GM18517 (cell line): ENCODE data around the gene RBBP4.
"Not testable (repeated sequence)": the region's sequence is repeated elsewhere in the genome, so short reads cannot be mapped to it uniquely, and the experiment has no call there.

Experiments used
- ATAC-seq: cut with Tn5 transposase; IDR thresholded peaks from one replicate; pipeline ENCODE4 v1.9.1; 2021; ENCODE audit warnings: mild to moderate bottlenecking, moderate library complexity; ENCODE audit not compliant: unreplicated experiment

Gene RBBP4

GRCh38 chr1:32650752-32651460 lies at the start of gene RBBP4:
RBBP4 (plus strand) TSS chr1:32651208; CDS start chr1:32651307, 99 bp downstream.
- ATAC-seq: peak; percentile 69

DNA sequence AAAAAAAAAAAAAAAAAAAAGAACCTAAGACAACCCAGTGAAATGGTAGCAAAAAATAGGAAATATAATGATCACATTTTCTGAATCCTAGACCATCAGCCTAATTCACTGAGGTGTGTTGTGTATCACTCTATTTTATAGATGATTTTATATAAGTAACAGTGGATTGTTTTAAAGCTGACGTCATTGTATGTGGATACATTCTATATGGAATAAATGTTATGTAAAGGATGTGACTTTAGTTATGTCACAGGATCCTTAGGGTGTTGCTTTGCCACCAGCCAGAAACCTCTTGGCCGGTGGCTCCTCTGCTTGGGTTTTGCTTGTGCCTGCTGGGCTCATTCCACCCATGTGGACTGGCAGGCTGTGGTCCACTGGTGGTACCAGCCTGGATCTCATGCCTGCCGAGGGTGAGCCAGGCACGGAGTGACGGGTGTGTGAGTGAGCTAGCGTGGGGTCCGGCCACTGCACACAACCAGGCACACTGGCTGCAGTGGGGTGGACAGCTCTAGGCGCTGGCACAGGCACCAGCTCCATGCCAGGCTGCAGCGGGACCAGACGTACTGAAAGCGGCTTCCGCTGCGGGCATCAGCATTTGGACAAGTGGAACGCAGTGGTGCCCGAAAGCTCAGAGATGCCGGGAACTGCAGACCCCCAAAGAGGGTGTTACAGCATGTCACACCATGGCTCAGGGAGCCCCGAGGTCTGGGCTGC lies 45.1 kb upstream of the RBBP4 start:
- ATAC-seq: no peak

DNA sequence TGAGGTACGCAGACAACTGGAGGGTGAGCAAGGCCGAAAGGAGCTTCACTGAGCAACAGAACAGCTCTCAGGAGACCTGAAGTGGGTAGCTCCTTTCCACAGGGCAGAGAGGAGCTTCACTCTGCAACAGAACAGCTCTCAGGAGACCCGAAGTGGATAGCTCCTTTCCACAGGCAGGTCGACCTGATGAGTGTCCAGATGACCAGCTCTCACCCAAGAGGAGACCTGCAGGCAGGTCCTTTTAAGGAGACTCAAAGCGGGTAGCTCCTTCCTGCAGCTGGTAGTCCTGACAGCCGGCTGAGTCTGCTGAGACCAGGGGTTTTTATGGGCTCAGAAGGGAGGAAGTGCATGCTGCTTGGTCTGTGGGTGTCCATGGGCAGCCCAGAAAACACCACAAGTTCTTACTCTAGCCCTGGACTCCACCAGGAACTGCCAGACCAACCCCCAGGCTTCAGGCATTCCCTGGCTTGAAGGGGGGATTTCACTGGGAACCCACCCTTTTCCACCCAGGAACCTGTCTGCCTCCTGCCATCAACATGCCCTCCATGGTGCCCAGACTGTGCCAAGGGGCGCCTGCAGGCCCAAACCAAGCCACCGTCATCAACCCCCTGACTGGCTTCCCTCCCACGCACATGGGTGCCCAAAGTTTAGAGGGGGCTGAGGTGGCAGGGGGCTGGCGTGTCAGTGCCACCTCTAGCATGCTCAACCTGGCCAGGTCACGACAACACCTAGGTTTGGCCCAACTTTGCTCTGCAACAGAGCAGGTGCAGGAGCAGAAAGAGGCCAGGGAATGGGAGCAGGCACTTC lies 44.2 kb upstream of the RBBP4 start:
- ATAC-seq: no peak

DNA sequence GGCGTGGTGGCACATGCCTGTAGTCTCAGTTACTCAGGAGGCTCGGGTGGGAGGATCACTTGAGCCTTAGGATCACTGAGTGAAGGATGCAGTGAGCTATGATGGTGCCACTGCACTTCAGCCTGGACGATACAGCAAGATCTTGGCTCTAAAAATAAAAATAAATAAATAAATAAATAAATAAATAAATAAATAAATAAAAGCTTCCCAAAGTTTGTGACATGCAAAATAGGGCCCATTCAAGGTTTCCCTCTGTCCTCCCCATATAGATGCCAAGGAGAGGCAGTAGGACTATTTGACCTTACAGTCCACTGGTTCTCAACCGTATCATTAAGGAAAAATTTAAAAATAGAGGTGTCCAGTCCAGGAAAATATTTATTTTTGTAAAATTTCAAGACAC lies 41.8 kb upstream of the RBBP4 start:
- no peak for ATAC-seq

DNA sequence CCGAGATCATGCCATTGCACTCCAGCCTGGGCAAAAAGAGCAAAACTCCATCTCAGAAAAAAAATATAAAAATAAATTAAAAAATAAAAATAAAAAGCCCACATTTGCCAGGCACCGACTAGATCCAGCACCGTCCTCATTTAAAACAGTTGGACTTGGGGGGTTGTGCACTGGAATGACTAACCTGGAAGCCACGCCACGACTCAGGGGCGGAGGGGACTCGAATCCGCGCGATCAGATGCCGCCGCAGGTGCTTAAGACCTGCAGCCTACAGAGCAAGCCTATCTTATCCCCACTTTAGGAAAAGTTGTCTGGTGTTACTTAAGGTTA lies 39.2 kb upstream of the RBBP4 start:
- ATAC-seq: no peak

- no peak for ATAC-seq
Observed at GRCh38 chr1:32612189-32612881, 38.7 kb upstream of the RBBP4 start.

DNA sequence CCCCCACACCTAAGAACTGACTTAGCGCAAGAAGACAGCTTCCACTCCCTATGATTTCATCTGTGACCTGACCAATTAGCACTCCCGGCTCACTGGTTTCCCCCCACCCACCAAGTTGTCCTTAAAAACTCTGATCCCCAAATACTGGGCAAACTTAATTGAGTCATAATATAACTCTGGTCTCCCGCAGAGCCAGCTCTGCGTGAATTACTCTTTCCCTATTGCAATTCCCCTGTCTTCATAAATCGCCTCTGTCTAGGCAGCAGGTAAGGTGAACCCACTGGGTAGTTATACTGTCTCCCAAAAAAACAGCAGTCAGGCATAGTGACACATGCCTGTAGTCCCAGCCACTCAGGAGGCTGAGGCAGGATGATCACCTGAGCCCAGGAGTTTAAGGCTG lies 37.5 kb upstream of the RBBP4 start:
- no peak for ATAC-seq

GRCh38 chr1:32618673-32619221 lies 32.3 kb upstream of the RBBP4 start:
- ATAC-seq: no peak

DNA sequence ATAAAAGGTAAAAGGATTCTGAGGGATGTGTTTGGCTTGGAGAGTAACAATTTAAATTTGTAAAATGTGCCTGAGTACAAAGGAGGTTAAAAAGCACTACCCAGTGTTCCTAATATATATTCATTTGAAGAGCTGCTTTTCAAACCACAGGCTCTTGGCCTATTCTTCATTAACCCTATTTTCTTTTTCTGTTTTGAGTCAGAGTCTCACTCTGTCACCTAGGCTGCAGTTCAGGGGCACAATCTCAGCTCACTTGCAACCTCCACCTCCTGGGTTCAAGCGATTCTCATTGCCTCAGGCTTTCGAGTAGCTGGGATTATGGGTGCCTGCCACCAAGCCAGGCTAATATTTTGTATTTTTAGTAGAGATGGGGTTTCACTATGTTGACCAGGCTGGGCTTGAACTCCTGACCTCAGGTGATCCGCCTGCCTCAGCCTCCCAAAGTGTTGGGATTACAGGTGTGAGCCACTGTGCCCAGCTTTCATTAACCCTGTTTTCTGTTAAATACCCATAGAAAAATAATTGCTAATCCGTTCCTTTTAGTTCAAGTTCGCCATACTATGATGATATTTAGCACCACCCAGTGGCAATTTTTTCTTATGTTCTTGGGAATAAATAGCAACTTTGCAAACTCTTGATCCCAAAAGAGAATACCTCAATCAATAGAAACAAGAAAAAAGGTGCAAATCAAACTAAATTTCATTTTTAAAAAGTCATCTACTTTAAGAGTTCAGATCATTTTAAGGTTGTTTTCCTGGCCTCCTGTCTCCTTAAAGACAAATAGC lies 31.1 kb upstream of the RBBP4 start:
- ATAC-seq: peak; percentile 82

GRCh38 chr1:32622205-32622604 lies 28.8 kb upstream of the RBBP4 start:
- no peak for ATAC-seq

- no peak for ATAC-seq
Observed at GRCh38 chr1:32622806-32623681, 28.0 kb upstream of the RBBP4 start.

DNA sequence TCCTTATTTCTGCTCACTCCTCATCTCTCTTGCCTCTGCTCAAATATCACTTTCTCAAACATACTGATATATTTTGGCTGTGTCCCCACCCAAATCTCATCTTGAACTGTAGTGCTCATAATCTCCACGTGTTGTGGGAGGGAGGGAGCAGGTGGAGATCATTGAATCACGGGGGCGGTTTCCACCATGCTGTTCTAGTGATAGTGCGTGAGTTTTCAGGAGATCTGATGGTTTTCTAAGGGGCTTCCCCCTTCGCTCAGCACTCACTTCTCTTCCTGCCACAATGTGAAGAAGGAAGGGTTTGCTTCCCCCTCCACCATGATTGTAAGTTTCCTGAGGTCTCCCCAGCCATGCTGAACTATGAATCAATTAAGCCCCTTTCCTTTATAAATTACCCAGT lies 27.2 kb upstream of the RBBP4 start:
- ATAC-seq: no peak

DNA sequence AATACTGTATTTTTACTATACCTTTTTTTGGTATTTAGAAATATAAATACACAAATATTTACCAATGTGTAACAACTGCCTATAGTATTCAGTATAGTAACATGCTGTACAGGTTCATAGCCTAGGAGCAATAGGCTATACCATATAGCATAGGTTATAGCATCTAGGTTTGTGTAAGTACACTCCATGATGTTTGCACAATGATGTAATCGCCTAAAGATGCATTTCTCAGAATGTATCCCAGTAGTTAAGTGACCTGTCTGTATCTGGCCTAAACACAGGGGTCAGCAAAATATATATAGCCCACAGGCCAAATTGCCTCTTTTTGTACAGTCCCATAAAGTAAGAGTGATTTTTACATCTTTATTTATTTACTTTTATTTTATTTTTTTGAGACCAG lies 24.8 kb upstream of the RBBP4 start:
- no peak for ATAC-seq

DNA sequence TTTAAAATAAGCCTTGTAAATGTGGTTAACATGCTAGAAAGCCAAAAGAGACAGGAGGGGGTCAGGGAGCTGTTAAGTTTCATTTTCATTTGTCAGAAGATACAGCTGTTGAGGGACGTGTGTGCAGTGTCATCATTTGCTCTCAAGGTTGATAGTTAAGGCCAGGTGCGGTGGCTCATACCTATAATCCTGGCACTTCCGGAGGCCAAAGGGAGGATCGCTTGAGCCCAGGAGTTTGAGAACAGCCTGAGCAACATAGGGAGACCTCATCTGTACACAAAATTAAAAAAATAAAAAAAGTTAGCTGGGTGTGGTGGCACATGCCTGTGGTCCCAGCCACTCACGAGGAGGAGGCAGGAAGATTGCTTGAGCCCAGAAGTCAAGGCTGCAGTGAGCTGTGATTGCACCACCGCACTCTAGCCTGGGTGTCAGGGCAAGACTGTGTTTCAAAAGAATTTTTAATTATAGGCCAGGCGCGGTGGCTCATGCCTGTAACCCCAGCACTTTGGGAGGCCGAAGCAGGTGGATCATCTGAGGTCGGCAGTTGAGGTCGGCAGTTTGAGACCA lies 23.3 kb upstream of the RBBP4 start:
- peak; percentile 77 for ATAC-seq

GRCh38 chr1:32630173-32630572 lies 20.8 kb upstream of the RBBP4 start:
- not testable (repeated sequence) for ATAC-seq

- no peak for ATAC-seq
Observed at GRCh38 chr1:32632829-32633228, 18.2 kb upstream of the RBBP4 start.

DNA sequence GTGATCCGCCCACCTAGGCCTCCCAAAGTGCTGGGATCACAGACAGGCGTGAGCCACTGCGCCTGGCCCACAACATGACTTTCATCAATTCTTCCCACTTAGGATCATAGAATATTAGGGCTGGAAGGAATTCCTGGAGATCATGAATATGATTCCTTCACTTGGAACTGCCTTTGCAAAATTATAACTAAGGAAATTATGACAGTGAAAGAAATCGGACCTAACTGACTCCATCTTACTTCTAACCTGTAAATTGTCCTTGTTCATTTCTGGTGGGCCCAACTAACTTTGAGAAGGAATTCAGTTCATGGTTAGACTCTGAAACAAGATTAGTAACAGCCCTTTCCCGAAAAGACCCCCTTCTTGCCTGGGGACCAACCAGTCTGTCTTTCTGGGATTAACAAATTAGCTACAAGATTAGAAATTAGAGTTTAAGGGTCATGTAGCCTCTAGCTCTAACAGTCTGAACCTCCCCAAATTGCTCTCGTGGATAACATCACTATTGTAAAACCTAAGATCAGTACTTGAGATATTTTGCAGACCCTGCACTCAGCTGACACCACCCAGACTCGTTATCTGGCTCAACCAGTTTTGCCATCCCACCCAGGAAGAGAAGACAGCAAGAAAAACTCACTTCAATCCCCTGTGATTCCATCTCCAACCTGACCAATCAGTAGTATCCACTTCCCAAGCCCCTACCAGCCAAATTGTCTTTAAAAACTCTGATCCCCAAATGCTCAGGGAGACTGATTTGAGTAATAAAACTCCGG lies 15.3 kb upstream of the RBBP4 start:
- ATAC-seq: no peak
